Coronary artery (tissue), 2 donors: Measurements from ENCODE around the gene FLNC.

ENCODE experiments used
- DNase-seq: peaks from one replicate; pipeline ENCODE4 v3.0.0-alpha.2; 2017; ENCODE audit warnings: low spot score
- H3K27ac ChIP-seq, 2 donors: fragments of 200-600 bp; sonication (generic); one replicate each; pipeline ENCODE4 v1.5.1; 2016 to 2019
- H3K4me3 ChIP-seq: fragments of 200-600 bp; sonication (generic); 2 replicates; pipeline ENCODE4 v1.5.1; 2016; ENCODE audit warnings: mild to moderate bottlenecking, moderate library complexity
- CTCF ChIP-seq: fragments of 200-600 bp; sonication (generic); IDR thresholded peaks from one replicate; pipeline ENCODE4 v1.5.1; 2019; ENCODE audit warnings: antibody characterized with exemption

The FLNC gene

GRCh38 chr7:128794436-128794835 lies 35.8 kb upstream of the FLNC start:
- H3K27ac ChIP-seq: no peak overlapping the region
- TF ChIP-seq CTCF: no peak
- no peak overlapping the region for H3K4me3 ChIP-seq
- DNase-seq: no peak

GRCh38 chr7:128795129-128795528 lies 35.1 kb upstream of the FLNC start:
- no peak overlapping the region for H3K27ac ChIP-seq
- no peak for TF ChIP-seq CTCF
- no peak overlapping the region for H3K4me3 ChIP-seq
- DNase-seq: no peak

- no peak for DNase-seq
- no peak overlapping the region for H3K27ac ChIP-seq
- no peak for TF ChIP-seq CTCF
- H3K4me3 ChIP-seq: no peak overlapping the region
Measured at GRCh38 chr7:128796327-128796726, 33.9 kb upstream of the FLNC start.

- no peak for TF ChIP-seq CTCF
- DNase-seq: no peak
- Histone ChIP-seq H3K27ac (no peak overlapping the region), H3K4me3 (no peak overlapping the region)
Measured at GRCh38 chr7:128799451-128799850, 30.8 kb upstream of the FLNC start.

GRCh38 chr7:128800567-128800966 lies 29.6 kb upstream of the FLNC start:
- no peak for DNase-seq
- no peak for TF ChIP-seq CTCF
- Histone ChIP-seq H3K27ac (no peak overlapping the region), H3K4me3 (no peak overlapping the region)

GRCh38 chr7:128801003-128801402 lies 29.2 kb upstream of the FLNC start:
- DNase-seq: no peak

More at GRCh38 chr7:128801003-128801402, 29.2 kb upstream of the FLNC start:
- no peak overlapping the region for H3K4me3 ChIP-seq
- H3K27ac ChIP-seq: no peak overlapping the region
- TF ChIP-seq CTCF: no peak
